ENCODE results near the gene ELFN2.

GRCh38 chr22:37330200-37331033, 96.9 kb downstream of the ELFN2 start:
- TF ChIP-seq EZH2 (optimal IDR thresholded peaks at IDR 0.05; ENCODE audit: low read depth, low read length) = no peak
- TF ChIP-seq, protein P1, sequence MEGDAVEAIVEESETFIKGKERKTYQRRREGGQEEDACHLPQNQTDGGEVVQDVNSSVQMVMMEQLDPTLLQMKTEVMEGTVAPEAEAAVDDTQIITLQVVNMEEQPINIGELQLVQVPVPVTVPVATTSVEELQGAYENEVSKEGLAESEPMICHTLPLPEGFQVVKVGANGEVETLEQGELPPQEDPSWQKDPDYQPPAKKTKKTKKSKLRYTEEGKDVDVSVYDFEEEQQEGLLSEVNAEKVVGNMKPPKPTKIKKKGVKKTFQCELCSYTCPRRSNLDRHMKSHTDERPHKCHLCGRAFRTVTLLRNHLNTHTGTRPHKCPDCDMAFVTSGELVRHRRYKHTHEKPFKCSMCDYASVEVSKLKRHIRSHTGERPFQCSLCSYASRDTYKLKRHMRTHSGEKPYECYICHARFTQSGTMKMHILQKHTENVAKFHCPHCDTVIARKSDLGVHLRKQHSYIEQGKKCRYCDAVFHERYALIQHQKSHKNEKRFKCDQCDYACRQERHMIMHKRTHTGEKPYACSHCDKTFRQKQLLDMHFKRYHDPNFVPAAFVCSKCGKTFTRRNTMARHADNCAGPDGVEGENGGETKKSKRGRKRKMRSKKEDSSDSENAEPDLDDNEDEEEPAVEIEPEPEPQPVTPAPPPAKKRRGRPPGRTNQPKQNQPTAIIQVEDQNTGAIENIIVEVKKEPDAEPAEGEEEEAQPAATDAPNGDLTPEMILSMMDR (IDR thresholded peaks at IDR 0.05; ENCODE audit: low read length) = peak; percentile 19

Measured in MM.1S (cell line).